ENCODE data around the gene SLC6A19. TPM values are rescaled to one million over a fixed set of nuclear protein-coding genes. Genes with fewer than 3 reads are reported as not detected.

Gene SLC6A19
- total RNA-seq, 2 experiments from 2014 or later, result not detected

DNA sequence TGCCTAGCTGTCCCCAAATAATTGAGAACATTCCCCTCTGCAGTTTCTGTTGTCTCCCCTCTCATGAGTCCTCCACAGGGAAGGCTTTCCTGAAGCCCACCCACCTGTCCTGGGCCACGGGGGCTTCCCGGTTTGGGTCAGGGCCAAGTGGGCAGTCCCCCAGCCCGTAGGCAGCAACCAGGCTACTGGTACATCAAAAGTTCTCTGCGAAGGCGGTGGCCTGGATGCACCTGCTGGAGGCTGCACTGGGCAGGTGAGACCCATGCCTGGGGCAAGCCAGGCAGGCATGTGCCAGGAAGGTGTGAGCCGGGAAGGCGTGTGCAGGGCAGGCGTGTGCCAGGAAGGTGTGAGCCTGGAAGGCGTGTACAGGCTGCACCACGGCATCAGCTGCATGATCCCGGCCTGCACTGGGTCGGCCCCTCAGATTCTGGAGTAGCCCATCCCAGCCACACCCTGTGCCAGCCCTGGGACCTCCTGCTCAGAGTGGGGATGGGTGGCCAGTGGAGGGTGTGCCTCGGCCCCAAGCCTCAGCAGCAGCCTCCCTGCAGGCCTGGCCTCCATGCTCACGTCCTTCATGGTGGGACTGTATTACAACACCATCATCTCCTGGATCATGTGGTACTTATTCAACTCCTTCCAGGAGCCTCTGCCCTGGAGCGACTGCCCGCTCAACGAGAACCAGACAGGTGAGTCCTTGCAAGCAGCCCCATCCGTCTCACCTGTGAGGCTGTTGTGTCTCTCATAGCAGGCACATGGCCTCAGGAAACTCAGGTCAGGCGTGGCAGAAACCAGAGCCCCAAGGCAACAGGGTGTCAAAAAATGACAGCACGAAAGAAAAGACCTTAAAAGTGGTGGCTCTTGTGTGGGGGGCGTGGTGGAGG, 8.7 kb downstream of the SLC6A19 start:
- Mint-ChIP-seq H3K9me3 (no peaks in the 10 kb centered on the region), H3K27ac (no peak overlapping the region), H3K27me3 (no peaks in the 10 kb centered on the region), H3K4me3 (no peak overlapping the region), H3K4me1 (ENCODE audit: low read depth) (no peaks in the 10 kb centered on the region), H3K36me3 (no peaks in the 10 kb centered on the region)
- intact Hi-C loops (cut with micrococcal nuclease), result no loop called here
- ChIA-PET CTCF (no interaction called here), POLR2A (no interaction called here)
- no peak for DNase-seq

DNA sequence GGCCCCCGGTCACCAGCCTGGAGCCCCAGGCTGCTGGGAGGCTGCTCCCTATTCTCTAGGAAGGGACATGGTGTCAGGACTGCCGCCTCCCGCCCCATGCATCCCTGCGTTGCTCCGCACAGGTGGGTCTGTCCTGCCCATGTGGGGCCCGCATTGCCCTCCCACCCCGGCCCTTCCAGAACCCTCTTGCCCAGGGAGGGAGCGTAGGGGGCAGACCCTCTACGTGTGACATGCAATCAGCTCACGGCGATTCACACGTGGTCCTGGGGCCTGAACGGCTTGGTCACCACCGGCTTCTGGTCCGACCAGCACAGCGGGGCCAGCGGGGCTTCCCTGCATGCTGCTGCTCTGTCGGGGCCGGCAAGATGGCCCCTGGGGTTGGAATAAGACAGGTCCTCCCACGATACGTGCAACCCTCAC, 9.4 kb downstream of the SLC6A19 start:
- intact Hi-C loops (cut with micrococcal nuclease), result no loop called here
- no peak overlapping the region for H3K27ac Mint-ChIP-seq
- no peaks in the 10 kb centered on the region for H3K9me3 Mint-ChIP-seq
- ChIA-PET POLR2A (no interaction called here), CTCF (no interaction called here)
- H3K4me1 Mint-ChIP-seq (ENCODE audit: low read depth), result no peaks in the 10 kb centered on the region
- no peak for DNase-seq
- H3K4me3 Mint-ChIP-seq, result no peak overlapping the region
- peaks cover under 1% of the 10 kb centered on the region for H3K27me3 Mint-ChIP-seq
- H3K36me3 Mint-ChIP-seq, result no peaks in the 10 kb centered on the region

DNA sequence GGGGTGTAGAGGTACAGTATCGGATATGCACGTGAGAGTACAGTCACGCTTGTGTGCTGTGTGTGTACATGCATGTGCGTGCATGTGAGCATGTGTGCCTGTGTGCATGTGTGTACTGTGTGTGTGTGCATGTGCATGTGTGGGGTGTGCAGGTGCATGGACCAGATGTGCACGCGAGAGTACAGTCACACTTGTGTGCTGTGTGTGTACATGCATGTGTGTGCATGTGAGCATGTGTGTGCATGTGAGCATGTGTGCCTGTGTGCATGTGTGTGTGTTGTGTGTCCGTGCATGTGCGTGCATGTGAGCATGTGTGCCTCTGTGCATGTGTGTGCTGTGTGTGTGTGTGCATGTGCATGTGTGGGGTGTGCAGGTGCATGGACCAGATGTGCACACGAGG, 10.3 kb downstream of the SLC6A19 start:
- POLR2A ChIA-PET, result no interaction called here

DNA sequence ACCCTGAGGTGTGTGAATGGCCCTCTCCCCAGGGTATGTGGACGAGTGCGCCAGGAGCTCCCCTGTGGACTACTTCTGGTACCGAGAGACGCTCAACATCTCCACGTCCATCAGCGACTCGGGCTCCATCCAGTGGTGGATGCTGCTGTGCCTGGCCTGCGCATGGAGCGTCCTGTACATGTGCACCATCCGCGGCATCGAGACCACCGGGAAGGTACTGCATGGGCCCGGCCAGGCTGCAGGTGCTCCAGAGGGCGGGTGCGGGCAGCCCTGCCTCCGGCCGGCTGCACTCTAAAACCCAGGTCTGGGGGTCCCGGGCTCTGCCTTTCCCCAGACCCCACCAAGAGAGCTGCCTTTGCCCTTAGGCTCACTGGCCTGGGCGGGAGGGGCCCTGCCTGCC, 10.9 kb downstream of the SLC6A19 start:
- no peaks in the 10 kb centered on the region for H3K4me1 Mint-ChIP-seq (ENCODE audit: low read depth)

More for the DNA sequence above, 10.3 kb downstream of the SLC6A19 start:
- CTCF ChIA-PET, result no interaction called here
- no peak for DNase-seq
- Mint-ChIP-seq H3K27me3 (peaks cover 3% of the 10 kb centered on the region), H3K36me3 (no peaks in the 10 kb centered on the region), H3K9me3 (no peaks in the 10 kb centered on the region), H3K27ac (no peak overlapping the region), H3K4me3 (no peak overlapping the region), H3K4me1 (ENCODE audit: low read depth) (no peaks in the 10 kb centered on the region)
- intact Hi-C loops (cut with micrococcal nuclease), result no loop called here

DNA sequence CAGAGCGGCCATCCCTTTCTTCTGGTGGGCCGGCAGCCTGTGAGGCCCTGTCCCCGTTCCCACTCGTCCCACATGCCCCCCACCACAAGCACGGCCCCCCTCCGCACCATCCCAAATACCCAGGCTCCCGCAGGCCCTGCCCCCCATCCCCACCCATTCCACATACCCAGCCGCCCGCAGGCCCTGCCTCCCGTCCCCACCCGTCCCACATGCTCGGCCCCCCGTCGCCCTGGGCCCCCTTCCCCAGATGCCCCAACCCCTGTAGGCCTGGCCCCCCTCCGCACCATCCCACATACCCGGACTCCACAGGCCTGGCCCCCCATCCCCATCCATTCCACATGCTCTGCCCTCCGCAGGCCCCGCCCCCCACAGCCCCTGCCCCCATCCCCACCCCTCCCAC, 11.5 kb downstream of the SLC6A19 start:
- H3K9me3 Mint-ChIP-seq, result no peaks in the 10 kb centered on the region
- H3K36me3 Mint-ChIP-seq, result no peaks in the 10 kb centered on the region
- POLR2A ChIA-PET, result no interaction called here
- intact Hi-C loops (cut with micrococcal nuclease), result no loop called here
- no peak overlapping the region for H3K27ac Mint-ChIP-seq
- peaks cover 3% of the 10 kb centered on the region for H3K27me3 Mint-ChIP-seq
- no peak overlapping the region for H3K4me3 Mint-ChIP-seq
- DNase-seq, result no peak
- CTCF ChIA-PET, result no interaction called here
- peaks cover 1% of the 10 kb centered on the region for H3K4me1 Mint-ChIP-seq (ENCODE audit: low read depth)

More for the DNA sequence above, 10.9 kb downstream of the SLC6A19 start:
- no peak for DNase-seq
- Mint-ChIP-seq H3K27ac (no peak overlapping the region), H3K27me3 (peaks cover 3% of the 10 kb centered on the region), H3K36me3 (no peaks in the 10 kb centered on the region), H3K4me3 (no peak overlapping the region), H3K9me3 (no peaks in the 10 kb centered on the region)
- CTCF ChIA-PET, result no interaction called here
- intact Hi-C loops (cut with micrococcal nuclease), result no loop called here
- POLR2A ChIA-PET, result no interaction called here

DNA sequence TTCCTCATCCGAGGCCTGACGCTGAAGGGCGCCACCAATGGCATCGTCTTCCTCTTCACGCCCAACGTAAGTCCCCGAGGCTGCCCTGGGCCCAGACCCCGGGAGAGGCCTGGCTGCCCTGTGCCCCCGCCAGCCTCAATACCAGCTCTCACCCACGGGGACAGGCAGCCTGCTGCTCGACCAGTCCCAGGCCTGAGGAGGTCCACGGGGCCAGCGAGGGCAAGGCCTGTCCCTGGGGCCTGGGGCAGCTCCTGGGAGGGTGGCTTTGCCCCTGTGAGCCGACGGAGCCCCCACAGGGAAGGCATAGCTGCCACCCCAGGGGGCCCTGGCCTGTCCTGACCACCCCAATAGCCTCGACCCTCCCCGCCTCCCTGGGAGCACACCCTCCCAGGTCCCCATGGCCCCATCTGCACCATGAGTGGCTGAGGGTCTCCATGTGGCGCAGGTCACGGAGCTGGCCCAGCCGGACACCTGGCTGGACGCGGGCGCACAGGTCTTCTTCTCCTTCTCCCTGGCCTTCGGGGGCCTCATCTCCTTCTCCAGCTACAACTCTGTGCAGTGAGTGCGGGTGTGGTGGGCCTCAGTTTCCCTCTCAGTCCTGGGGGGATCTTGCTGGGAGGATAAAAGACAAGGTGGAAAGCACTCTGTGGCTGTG, 12.2 kb downstream of the SLC6A19 start:
- POLR2A ChIA-PET, result no interaction called here

DNA sequence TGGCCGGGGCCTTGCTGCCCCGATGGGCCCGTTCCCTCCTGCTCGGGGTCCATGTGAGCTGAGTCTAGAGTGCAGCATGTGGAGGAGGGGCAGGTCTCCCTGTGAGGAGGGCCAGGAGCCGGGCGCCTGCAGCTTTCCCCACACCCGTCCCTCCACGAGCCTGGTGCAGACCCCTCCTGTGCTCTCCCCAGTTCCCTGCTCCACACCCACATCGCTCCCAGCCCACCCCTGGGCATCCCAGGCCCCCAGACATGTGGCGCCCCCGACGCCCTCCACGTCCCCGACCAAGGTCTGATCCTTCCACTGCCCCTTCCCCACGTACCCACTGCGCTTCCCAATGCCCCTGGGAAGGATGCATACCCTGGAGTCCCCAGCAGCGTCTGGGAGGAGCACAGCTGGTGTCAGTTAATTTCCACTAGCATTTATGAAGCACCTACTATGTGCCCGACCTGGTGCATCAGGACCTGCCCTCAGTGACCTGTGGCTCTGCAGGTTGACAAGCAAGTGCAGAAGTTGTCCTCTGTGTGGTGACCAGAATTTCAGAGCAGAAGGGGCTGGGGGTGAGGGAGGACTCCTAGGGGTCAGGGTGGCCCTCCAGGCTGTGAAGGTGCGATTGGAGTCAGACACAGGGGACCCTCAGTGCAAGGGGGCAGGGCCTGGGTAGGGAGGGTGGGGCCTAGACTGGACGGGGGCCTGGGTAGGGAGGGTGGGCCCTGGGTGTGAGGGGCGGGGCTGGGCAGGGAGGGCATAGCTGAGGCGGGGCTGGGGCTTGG, 13.0 kb downstream of the SLC6A19 start:
- Mint-ChIP-seq H3K36me3 (no peaks in the 10 kb centered on the region), H3K9me3 (no peaks in the 10 kb centered on the region), H3K4me1 (ENCODE audit: low read depth) (peaks cover 3% of the 10 kb centered on the region), H3K27me3 (peaks cover 4% of the 10 kb centered on the region), H3K4me3 (no peak overlapping the region), H3K27ac (no peak overlapping the region)
- ChIA-PET POLR2A (no interaction called here), CTCF (no interaction called here)
- intact Hi-C loops (cut with micrococcal nuclease), result no loop called here
- no peak for DNase-seq

More for the DNA sequence above, 12.2 kb downstream of the SLC6A19 start:
- peaks cover 3% of the 10 kb centered on the region for H3K4me1 Mint-ChIP-seq (ENCODE audit: low read depth)
- peaks cover 4% of the 10 kb centered on the region for H3K27me3 Mint-ChIP-seq
- H3K4me3 Mint-ChIP-seq, result no peak overlapping the region
- no peak overlapping the region for H3K27ac Mint-ChIP-seq
- no peaks in the 10 kb centered on the region for H3K9me3 Mint-ChIP-seq
- intact Hi-C loops (cut with micrococcal nuclease), result no loop called here
- H3K36me3 Mint-ChIP-seq, result no peaks in the 10 kb centered on the region
- DNase-seq, result no peak
- CTCF ChIA-PET, result no interaction called here

DNA sequence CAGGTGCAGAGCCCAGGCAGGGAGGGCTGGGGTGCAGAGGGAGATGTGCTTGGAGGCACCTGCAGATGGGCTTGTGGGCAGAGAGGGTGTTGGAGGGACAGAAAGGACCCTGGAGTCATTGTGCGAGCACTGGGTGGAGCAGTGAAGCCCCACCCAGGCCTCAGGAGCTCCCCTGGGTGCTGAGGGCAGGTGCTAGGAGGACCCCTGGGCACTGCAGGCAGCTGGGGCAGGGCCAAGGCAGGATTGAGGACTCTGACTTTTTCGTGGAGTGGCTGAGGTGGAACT, 13.5 kb downstream of the SLC6A19 start:
- intact Hi-C loops (cut with micrococcal nuclease), result no loop called here
- Mint-ChIP-seq H3K36me3 (no peaks in the 10 kb centered on the region), H3K4me1 (ENCODE audit: low read depth) (peaks cover 3% of the 10 kb centered on the region), H3K9me3 (no peaks in the 10 kb centered on the region), H3K27me3 (peaks cover 4% of the 10 kb centered on the region), H3K27ac (no peak overlapping the region), H3K4me3 (no peak overlapping the region)
- DNase-seq, result no peak
- ChIA-PET CTCF (no interaction called here), POLR2A (no interaction called here)

DNA sequence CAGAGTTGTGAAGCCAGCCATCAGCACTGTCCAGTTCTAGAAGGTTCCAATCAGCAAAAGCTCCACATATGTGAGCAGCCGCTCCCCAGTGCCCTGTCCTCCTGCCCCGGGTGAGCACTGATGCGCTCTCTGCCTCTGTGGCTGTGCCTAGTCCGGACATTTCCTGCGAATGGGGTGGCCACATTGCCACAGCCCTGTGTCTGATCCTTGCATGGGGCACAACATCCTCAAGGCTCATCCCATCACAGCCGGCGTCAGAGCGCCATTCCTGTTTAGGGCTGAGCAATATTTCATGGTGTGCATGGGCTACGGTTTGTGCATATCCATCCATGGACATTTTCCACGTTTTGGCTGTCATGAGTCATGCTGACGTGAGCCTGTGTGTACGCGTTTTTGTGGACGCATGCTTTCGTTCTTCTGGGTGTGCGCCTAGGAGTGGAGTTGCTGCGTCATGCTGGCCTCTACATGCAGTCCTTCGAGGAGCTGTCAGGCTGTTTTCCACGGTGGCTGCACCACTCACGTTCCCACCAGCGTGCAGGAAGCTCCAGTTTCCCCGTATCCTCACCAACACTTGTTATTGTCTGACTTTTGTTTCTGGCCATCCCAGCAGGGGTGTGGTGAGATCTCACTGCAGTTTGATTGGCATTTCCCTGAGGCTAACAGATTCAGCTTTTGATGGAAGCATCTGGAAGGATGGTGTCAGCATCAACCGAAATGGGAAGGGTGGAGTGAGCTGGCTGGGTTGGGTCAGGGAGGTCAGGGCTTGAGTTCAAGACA, 14.1 kb downstream of the SLC6A19 start:
- H3K9me3 Mint-ChIP-seq, result no peaks in the 10 kb centered on the region
- CTCF ChIA-PET, result no interaction called here

DNA sequence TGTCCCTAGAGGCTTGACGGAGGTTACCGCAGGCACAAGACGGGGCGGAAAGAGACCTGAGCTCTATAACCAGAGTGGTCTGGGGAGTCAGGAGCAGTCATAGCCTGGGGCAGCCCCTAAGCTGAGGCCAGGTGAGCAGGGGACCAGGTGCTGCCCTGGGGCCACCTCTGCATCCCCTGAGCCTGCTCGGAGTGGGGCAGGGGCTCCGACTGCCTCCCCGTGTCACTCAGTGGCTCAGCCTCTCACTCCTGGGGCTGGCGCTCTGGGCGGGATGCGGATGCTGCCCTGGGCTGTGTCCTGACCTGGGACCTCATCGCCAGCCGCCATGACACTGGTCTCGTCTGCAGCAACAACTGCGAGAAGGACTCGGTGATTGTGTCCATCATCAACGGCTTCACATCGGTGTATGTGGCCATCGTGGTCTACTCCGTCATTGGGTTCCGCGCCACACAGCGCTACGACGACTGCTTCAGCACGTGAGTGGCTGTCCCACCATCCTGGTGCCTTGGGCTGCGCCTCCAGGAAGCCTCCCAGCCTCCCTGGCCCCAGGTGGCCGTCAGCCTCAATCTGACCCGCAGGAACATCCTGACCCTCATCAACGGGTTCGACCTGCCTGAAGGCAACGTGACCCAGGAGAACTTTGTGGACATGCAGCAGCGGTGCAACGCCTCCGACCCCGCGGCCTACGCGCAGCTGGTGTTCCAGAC, 15.0 kb downstream of the SLC6A19 start:
- peaks cover 4% of the 10 kb centered on the region for H3K27me3 Mint-ChIP-seq
- no peaks in the 10 kb centered on the region for H3K9me3 Mint-ChIP-seq
- ChIA-PET POLR2A (no interaction called here), CTCF (no interaction called here)
- H3K4me3 Mint-ChIP-seq, result no peak overlapping the region
- intact Hi-C loops (cut with micrococcal nuclease), result no loop called here
- no peak overlapping the region for H3K27ac Mint-ChIP-seq
- peaks cover 3% of the 10 kb centered on the region for H3K4me1 Mint-ChIP-seq (ENCODE audit: low read depth)
- DNase-seq, result no peak
- no peaks in the 10 kb centered on the region for H3K36me3 Mint-ChIP-seq

More for the DNA sequence above, 14.1 kb downstream of the SLC6A19 start:
- DNase-seq, result no peak
- Mint-ChIP-seq H3K27ac (no peak overlapping the region), H3K4me3 (no peak overlapping the region), H3K36me3 (no peaks in the 10 kb centered on the region), H3K4me1 (ENCODE audit: low read depth) (peaks cover 3% of the 10 kb centered on the region), H3K27me3 (peaks cover 4% of the 10 kb centered on the region)
- POLR2A ChIA-PET, result no interaction called here
- intact Hi-C loops (cut with micrococcal nuclease), result no loop called here

DNA sequence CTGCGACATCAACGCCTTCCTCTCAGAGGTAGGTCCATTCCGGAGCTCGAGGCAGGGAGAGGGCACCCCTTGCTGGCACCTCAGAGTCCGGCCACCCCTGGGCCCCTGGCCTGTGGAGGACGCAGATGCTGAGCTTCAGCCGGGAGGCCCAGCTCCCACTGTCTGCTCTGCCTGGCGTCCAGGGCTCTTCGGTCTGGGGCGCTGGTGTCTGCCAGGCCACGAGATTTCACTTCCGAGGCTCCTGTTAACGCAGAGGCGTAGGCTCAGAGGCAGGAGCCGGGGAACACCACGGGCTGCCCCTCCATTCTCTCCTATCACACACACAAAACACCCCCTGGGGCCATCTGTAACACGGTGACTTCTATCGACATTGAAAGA, 15.5 kb downstream of the SLC6A19 start:
- ChIA-PET CTCF (no interaction called here), POLR2A (no interaction called here)
- Mint-ChIP-seq H3K27ac (no peak overlapping the region), H3K4me3 (no peak overlapping the region), H3K27me3 (peaks cover 4% of the 10 kb centered on the region), H3K4me1 (ENCODE audit: low read depth) (peaks cover 3% of the 10 kb centered on the region), H3K9me3 (no peaks in the 10 kb centered on the region), H3K36me3 (no peaks in the 10 kb centered on the region)
- DNase-seq, result no peak
- intact Hi-C loops (cut with micrococcal nuclease), result no loop called here

Data from activated CD4-positive, alpha-beta memory T cell treated with anti-CD3 and anti-CD28 coated beads for 36 hours (primary cell).